ENCODE measurements around the gene NSD1.

DNA sequence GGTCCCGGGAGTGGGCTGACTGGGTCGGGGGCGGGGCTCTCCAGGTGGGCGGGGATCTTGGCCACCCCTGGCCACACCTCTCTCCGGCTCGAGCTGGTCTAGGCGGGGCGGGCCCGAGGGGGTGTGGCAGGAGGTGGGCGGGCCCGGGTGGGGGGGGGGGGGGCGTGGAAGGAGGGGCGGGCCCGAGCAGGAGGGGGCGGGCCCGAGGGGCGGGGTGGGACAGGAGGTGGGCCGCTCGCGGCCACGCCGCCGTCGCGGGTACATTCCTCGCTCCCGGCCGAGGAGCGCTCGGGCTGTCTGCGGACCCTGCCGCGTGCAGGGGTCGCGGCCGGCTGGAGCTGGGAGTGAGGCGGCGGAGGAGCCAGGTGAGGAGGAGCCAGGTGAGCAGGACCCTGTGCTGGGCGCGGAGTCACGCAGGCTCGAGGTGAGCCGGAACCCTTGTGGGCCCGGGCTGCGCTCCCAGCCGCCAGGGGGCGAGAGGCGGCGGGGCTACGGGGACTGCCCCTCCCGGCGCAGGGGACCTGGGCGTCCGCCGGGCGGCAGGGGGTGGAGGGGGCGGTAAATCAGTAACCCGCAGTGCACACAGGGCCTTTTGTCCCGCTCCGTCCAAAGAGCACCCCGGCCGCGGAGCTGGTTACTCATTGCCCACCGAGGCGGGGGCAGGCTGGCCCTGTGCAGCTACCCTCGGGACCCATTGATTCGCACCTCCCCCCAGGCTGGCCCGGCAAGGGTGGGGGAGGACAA, 46.7 kb upstream of the NSD1 start, which contains the start of gene FGFR4:
- TF ChIP-seq, protein P1, sequence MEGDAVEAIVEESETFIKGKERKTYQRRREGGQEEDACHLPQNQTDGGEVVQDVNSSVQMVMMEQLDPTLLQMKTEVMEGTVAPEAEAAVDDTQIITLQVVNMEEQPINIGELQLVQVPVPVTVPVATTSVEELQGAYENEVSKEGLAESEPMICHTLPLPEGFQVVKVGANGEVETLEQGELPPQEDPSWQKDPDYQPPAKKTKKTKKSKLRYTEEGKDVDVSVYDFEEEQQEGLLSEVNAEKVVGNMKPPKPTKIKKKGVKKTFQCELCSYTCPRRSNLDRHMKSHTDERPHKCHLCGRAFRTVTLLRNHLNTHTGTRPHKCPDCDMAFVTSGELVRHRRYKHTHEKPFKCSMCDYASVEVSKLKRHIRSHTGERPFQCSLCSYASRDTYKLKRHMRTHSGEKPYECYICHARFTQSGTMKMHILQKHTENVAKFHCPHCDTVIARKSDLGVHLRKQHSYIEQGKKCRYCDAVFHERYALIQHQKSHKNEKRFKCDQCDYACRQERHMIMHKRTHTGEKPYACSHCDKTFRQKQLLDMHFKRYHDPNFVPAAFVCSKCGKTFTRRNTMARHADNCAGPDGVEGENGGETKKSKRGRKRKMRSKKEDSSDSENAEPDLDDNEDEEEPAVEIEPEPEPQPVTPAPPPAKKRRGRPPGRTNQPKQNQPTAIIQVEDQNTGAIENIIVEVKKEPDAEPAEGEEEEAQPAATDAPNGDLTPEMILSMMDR (IDR thresholded peaks at IDR 0.05) = peak in 3 of 4 experiments; percentile 40 to 51 (median 46)
- TF ChIP-seq POLR2A (IDR thresholded peaks at IDR 0.05) = no peak

All from sigmoid colon (tissue), 3 donors.